ENCODE results near the gene SPATA24. TPM values are rescaled to one million over a fixed set of nuclear protein-coding genes. Genes with fewer than 3 reads are reported as not detected.
"Not testable (repeated sequence)": the region's sequence is repeated elsewhere in the genome, so short reads cannot be mapped to it uniquely, and the experiment has no call there.

Gene SPATA24
- total RNA-seq, 1 donor from 2014 or later: 3.5 TPM

DNA sequence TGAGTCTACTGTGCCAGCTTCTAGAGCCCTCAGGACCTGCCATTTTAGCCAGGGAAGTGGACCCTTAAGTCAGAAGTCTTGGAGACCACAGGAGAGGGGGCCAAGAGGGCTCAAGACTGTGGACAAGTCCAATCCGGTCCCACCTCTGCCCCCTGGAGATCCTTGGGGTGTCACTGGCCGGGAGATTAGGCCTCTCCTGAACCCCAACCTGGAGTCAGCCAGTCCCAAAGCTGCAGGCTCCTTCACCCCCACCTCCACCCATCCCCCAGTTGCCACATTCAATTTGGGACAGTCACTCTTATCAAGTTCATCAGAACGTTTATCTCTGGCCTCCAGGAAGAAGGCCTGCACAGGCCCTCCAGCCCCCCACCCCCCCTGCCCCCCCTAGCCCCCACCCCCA is 21.1 kb downstream of the SPATA24 start:
- no peak for DNase-seq

DNA sequence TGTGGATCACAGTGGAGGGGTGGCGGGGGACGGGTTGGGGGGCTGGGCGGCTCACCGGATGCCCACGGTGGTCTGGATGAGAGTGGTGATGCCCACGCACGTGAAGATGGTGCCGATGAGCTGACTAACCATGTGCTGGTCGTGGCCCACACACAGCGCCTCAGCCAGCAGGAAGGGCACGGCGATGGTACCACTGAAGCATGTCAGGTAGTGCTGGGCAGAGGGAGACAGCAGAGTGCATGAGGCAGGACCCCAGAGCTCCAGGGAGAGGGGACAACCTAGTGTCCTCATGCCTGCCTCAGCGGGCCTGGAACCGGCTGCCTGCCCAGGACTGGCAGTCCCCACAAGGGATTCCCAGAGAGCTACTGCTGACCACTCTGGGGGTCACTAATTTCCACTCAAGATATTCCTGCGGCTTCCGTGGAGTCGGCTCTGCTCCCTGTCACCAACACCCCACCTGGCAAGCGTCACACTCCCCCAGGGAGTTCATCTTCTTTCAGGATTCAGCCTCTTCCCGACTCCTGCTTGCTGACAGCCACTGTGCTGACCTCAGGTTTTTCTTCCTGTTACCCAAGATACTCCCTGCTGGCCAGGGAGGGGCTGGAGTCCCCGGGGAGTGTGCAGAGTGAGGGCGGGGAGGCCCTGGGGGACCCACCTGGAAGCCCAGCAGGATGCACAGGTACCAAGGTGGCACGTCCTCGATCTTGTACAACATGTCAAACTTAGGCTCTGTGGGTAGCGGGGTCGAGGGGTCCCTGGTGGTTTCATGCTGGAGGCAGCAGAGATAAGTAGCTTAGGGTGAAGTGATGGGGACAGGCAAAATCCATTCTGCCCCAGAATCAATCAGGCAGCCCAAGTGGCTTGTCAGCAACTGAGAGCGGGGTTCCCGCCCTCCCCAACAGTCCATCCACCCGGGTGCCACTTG is 21.8 kb downstream of the SPATA24 start:
- no peak for DNase-seq

DNA sequence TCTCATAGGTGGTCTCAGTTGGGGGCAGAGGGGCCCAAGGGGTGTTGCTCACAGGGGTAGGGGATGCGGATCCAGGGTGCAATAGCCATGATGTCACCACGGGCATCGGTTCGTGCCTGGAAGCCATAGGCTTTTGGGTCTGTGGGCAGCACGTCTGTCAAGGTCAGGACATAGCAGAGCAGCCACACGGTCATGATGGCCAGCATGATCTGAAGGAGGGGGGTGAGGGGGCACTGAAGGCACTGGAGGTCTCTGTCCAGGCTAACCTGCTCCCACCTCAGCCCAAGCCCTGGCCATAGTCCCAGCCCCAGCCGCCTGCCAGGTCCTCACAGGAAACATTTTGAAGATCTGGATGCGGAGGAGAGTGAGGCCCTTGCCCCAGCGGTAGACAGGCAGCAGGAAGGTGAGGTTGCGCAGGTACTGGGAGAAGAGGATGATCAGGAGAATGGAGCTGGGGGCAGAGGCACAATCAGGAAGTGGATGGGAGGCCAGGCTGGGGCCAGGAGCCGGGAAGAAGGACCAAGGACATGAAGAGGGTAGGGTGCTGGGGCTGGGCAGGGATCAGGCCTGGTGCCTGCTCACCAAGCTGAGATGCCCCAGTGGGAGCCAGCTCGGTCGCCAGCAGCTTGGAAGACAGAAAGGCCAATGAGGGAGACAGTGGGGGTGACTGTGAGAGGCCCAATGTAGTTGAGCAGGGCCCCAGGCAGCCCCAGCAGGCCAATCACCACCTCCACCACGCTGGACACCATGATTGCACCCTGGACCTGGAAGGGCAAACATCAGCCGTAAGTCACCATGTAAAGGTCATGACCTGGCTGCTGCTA is 24.1 kb downstream of the SPATA24 start:
- no peak for DNase-seq

DNA sequence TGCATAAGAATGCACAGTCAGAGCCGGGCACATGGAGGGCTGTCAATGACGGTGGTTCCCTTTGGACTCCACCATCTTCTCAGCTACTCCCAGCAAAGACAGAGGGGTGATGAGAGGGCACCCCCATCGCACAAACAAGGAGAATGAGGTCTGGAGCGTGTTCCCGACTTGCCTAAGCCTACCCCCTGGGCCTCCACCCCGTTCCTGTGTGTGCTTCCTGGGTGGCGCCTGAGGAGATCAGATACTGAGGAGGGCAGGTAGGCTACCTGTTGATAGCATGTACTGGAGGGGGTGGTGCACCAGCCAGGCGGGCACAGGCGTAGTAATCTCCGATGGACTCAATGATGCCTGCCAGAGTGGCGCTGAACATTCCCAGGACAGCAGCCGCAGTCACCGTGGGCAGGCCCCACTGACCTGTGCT is 24.9 kb downstream of the SPATA24 start:
- DNase-seq: no peak

DNA sequence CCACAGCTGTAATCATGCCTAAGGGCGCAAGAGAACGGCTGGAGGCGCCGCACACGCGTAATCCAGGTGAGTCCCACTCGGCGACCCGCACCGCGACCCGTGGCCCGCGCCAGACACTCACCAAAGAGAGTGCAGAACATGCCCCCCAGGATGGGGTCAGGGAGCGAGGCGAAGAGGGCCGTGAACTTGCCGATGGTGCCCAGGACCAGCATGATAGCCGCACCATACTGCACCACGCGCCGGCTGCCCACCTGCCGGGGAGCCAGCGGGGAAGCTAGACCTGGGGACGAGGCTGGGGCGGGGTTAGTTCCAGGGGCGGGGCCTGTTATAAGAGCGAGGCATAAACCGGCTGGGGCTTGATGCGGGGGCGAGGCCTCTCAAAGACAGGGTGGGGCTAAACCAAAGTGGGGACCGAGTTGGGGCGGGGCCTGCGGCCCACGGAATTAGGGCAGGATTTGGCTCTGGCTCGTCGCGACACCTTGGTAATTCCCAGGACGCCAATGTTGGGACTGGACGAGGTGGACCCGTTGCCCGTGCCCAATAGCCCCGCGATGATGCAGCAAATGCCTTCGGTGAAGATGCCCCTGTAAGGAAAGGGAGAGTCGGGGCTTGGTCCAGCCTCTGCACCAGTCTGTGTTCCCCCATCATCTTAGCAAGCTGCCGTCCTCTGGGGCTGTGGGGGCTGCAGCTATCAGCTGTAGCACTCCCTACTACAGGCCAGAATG is 25.6 kb downstream of the SPATA24 start:
- DNase-seq: no peak

DNA sequence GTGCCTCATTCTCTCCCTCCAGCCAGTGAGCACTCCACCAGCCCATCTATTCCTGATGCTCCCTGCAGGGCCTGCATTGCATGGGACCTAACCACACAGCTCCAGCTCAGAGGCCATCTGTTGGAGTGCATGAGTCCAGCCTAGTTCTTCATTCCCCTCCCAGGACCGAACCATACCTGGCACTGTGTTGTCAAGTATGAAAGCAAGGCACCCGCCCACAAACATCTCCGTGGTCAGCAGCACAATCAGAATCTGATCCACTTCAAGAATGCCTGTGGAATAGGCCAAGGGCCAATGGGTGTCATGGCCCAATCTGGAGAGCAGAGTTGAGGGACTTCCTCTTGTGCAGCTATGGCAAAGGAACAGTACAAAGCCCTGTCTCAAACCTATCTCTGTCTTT is 26.7 kb downstream of the SPATA24 start:
- DNase-seq: no peak

DNA sequence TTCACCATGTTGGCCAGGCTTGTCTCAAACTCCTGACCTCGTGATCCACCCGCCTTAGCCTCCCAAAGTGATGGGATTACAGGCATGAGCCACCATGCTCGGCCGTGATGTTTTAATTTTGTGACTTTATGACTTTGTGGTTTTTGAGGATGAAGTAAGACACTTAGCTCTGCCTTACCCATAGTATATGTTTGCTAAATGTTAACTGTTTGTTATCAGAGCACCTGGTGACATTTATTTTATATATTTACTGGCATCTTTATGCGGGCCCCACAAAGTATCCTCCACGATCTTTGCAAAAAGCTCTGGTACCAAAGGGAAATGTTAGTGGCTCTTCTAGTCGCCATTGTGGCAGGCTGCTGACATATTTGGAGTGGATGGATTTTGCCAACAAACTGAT is 27.5 kb downstream of the SPATA24 start:
- DNase-seq: no peak

DNA sequence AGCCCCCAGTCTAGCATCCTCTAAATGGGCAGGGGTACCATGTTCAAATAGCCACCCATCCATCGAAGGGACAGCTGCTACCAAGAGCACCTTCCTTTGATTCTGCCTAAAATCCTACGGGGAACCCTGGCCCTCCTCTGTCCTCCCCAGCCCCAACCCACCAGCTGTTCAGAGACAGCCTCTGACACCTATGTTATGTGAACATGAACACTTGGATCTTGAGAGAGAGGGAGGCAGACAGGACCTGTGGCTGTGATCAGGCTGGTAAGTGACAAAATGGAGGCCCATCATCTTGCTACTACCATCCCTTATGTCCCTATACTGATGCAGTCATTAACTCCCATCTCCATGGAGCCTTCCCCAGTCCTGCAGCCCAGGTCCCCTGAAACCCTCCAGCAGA is 29.0 kb downstream of the SPATA24 start:
- DNase-seq: no peak

DNA sequence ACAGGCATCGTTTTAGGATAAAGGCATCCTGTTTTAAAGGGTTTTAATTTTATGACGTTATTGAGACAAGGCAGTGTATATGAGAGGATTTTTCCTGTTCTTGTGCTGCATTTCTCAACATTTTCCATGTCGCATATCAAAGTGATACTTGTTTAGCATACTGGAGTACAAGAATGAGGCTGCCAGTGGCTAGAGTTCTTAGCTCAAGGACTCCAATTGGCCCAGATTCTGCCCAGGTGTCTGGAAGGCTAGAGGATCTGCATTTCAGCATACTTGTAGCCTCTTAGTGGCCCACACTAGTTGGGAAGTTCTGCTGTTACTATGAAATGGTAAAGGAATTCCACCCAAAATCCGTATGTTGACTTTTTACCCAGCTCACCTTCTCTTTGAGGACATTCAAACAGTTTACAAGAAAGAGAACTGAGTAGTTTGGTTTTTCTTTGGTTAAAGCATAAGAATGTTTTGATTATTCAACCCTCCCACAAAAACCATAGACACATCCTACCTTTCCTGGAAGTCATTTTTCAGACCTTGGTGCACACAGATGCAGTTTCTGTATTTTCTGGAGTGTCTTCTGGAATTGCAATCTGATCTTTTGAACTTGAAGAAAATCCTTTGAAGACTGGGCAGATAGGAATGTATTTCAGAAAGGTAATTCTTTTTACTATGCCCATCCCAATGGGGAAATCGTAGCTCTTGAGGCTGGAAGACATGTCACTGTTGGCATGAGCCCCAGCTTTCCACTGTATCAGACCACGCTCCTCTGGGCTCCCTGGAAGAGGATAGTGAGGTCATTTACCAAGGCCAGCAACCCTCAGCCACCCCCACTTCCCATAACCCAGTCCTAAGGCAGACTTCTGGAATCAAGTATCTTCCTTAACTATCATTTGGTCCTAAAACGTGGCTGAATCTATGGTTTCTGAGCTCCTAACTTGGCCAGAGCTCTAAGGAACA is 32.1 kb downstream of the SPATA24 start:
- DNase-seq: no peak

DNA sequence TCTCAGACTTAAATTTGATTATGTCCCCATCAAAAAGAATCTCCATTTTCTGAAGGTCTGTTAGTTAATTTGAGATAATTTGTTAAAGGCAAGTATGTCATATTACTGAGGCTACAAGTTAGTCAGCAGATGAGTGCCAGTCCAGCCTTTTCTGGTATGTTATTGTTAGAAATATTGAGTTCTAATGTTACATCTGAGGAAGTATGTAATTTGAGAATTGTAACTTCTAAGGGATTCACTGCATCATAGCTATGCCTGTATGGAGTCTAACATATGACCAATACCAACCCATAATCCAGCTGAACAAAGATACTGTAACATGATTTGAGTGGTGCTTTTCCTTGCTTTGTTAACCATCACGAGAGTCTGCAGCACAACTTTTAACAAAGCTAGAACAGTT is 34.7 kb downstream of the SPATA24 start:
- DNase-seq: no peak

DNA sequence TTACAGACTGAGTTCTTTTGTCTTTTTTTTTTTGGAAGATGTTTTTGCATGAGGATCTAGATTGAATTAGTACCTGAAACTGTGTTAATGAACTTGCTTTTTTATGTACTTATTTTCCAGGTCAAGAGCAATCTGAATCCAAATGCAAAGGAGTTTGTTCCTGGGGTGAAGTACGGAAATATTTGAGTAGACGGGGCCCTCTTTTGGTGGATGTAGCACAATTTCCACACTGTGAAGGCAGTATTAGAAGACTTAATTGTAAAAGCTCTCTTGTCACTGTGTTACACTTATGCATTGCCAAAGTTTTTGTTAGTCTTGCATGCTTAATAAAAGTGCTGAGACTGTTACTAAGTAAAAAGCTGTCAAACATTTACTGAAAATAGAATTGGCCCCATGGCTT is 35.3 kb downstream of the SPATA24 start:
- no peak for DNase-seq

DNA sequence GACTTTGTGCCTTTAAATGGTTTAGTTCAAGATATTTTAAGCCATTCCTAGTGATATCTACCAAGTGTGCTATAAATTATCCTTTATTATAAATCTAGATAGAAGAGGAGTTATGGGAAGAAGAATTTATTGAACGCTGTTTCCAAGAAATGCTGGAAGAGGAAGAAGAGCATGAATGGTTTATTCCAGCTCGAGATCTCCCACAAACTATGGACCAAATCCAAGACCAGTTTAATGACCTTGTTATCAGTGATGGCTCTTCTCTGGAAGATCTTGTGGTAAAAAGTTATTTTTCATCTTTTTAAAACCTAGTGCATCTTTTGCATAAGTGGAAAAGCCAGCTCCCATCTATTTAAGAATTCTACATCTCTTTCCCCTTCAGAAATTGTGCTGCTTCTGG is 39.4 kb downstream of the SPATA24 start:
- DNase-seq: no peak

DNA sequence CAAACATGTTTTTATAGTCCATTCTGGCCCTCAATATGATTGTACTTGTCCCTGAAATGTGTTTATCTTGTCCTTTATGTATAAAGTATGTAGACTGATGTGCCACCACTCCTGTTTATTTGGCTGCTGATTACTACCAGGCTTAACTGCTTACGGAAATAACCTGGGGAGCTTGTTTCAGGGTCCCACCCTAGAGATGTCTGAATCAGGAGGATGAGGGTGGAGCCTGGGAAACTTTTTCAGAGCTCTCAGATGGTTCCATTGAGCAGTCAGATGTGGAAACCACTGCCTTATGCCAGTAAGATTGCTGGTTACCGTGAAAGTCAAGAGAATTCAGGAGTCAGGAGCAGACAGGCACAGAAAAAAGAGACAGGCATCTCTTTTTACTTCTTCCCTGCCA is 40.0 kb downstream of the SPATA24 start:
- DNase-seq: no peak

DNA sequence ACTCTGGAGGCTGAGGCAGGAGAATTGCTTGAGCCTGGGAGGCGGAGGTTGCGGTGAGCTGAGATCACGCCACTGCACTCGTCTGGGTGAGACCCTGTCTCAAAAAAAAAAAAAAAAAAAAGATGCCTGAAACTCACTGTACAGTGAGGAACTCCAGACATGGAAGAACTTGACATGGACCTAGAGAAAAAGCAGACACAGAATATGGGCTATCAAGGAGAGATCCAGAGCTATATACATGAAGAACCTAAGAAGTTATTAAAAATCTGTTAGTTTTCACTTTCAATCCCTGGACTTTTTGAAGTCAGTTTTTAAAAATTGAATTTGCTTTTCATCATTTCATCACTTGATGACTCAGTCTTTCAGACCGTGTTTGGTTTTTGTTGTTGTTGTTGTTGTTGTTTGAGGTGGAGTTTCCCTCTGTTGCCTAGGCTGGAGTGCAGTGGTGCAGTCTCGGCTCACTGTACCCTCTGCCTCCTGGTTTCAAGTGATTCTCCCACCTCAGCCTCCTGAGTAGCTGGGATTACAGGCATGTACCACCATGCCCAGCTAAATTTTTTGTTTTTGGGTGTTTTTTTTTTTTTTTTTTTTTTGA is 42.0 kb downstream of the SPATA24 start:
- no peak for DNase-seq

DNA sequence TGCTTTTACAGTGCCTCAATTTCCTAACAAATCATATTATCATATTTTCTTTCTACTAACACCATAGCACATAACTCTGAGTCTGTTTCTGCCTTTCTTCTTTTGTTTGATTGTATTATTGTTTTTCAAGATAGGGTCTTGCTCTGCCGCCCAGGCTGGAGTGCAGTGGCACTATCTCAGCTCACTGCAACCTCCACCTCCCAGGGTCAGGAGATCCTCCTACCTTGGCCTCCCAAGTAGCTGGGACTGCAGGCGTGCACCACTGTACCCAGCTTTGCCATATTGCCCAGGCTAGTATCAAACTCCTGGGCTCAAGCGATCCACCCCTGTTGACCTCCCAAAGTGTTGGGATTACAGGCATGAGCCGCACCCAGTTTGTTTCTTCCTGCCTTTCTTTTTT is 43.5 kb downstream of the SPATA24 start:
- DNase-seq: no peak

DNA sequence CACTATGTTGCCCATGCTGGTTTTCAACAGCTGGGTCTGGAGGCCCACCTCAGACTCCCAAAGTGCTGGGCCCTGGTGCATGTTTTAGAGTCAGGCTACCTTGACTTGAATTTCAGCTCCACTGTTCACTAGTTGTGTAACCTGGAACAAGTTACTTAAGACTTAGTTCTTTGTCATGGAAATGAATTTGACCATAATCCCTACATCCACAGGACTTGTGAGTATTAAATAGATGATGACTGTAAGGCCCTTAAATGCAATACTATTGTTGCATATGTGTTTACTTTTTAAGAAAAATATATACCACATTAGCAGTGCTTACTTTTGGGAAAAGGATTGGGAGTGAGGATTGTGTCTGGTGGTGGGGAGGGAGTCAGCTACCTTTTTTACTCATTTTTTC is 45.8 kb downstream of the SPATA24 start:
- DNase-seq: no peak

DNA sequence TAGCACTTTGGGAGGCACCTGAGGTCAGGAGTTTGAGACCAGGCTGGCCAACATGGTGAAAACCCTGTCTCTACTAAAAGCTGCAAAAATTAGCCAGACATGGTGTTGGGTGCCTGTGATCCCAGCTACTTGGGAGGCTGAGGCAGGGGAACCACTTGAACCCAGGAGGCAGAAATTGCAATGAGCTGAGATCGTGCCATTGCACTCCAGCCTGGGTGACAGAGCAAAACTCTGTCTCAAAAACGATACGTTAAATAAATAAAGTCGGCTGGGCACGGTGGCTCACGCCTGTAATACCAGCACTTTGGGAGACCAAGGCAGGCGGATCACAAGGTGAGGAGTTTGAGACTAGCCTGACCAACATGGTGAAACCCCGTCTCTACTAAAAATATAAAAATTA is 48.0 kb downstream of the SPATA24 start:
- DNase-seq: not testable (repeated sequence)

DNA sequence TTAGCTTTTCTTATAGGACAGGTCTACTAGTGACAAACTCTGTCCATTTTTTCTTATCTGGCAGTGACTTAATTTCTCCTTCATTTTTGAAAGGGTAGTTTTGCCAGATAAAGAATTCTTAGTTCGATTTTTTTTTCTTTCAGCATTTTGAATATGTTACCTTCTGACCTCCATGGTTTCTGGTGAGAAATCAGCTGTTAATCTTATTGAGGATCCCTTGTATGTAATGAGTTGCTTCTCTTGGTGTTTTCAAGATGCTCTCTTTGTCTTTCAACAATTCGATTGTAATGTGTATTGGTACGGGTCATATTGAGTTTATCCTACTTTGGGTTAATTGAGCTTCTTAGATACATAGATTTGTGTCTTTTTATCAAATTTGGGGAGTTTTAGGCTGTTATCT is 49.7 kb downstream of the SPATA24 start:
- DNase-seq: no peak

DNA sequence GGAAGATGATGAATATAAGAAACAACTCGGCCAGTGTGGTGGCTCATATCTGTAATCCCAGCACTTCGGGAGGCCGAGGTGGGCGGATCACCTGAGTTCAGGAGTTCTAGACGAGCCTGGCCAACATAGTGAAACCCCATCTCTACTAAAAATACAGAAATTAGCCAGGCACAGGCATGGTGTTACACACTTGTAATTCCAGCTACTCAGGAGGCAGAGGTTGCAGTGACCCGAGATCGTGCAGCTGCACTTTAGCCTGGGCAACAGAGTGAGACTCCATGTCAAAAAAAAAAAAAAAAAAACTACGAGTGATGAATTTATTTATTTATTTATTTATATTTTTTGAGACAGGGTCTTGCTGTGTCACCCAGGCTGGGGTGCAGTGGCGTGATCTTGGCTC is 56.0 kb downstream of the SPATA24 start:
- not testable (repeated sequence) for DNase-seq
